Activated T-cell treated with anti-CD3 and anti-CD28 coated beads, Interleukin-2, amount 50 U/mL, for 1 hour (primary cell): Measurements from ENCODE around the gene ASIC2.

Source experiments
- DNase-seq: peaks from one replicate; pipeline ENCODE4 v3.0.0-alpha.2; 2020

ASIC2 gene

GRCh38 chr17:33151565-33151964, 141.5 kb downstream of the ASIC2 start:
- DNase-seq = no peak

DNA sequence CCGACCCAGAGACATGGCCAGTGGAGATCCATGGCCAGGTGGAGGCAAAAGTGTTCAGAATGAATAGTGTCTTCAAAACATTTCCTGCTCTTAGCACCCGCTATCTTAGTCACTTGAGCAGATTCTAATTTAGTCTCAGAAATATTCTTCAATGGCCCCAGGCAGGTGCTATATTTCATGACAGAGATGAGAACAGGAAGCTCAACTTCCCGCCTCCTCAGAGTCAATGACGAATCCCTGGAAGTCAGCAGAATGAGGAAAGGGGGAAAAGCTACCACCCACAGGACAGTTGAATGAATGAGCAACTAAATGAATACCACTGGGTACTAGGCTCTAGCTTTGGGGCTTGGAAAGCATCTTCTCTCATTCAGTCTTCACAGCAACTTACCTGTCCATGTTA, 147.2 kb downstream of the ASIC2 start:
- DNase-seq = no peak

DNA sequence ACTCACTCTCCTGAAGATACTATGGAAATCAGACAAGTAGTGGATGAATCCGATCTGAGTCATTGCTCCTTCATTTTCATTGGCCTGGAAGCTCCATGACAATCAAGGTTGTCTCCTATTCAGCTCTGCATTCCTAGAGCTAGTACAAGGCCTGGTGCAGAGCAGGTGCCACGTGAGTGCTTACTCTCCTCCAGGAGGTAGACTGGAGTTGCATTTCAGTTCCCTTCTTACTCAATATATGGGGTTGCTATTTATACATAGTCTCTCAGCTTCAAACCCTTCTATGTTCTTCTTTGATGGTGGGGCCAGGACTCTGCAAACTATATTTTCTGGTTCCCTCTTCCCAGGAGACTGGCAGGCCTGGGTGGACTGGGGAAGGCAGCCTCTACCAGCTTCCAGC, 148.3 kb downstream of the ASIC2 start:
- no peak for DNase-seq

DNA sequence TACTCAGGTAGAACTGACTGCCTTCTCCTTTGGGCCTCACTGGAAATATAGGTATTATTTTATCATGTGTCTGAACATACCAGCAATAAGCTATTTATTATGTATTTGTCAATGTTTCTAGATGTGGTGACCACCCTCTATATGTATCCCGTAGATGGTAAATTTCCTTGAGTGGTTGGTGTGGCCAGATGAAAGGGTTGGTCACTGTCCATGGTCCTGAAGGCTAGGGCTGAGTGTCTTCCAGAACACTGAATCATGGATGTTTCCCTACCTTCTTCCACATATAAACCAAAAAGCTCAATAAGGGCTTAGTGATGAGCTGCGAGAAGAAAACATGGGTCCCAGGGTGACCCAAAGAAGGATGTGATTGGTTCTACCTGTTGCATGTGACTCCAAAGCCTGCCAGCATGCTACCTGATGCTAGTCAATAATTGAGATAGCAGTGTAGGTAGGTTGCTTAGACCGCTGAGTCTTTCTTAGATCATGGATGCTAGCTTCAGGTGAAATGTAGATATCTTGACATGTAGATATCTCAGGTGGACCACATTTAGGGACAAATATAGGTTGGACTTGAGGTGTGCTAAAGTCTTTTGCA, 150.3 kb downstream of the ASIC2 start:
- no peak for DNase-seq

GRCh38 chr17:33140413-33141099, 152.5 kb downstream of the ASIC2 start:
- DNase-seq = no peak

GRCh38 chr17:33138627-33139026, 154.5 kb downstream of the ASIC2 start:
- no peak for DNase-seq

DNA sequence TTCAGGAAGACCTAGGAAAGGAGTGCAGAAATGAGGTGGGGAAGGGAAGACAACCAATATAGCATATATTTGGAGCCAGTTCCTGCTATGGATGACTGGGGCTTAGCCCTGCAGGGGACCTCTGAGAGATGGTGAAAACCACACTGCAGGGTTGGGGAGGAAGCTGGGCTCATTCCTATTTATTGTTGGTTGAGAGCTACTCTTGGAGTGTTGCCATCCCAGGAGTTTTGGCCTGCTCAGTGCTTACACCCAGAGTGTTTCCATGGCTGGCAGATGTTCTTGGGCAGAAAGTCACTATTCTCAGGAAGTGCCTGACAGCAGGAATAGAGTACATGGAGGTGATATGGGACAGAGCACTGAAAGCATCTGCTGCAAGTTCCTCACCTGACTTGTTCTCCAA, 155.7 kb downstream of the ASIC2 start:
- no peak for DNase-seq

GRCh38 chr17:33135691-33136090, 157.4 kb downstream of the ASIC2 start:
- no peak for DNase-seq

- DNase-seq = no peak
Measured at GRCh38 chr17:33131620-33132019, 161.5 kb downstream of the ASIC2 start.

DNA sequence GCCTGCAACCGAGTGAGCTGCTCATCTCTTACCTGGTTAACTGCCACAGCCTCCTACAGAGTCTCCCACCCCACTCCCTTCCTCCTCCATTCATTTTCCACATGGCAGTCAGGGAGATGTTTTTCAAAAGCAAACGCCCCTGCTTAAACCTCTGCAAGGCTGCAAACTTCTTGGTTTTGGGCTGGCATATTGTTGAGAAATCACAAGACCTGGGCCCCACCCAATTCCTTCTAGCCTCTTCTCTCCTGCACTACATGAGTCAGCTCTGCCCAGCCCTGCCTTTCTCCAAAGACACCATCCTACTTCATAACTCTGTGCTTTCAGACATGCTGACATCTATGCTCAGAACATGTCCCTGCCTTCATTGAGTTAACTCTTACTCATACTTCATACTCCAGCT, 165.4 kb downstream of the ASIC2 start:
- DNase-seq = no peak

DNA sequence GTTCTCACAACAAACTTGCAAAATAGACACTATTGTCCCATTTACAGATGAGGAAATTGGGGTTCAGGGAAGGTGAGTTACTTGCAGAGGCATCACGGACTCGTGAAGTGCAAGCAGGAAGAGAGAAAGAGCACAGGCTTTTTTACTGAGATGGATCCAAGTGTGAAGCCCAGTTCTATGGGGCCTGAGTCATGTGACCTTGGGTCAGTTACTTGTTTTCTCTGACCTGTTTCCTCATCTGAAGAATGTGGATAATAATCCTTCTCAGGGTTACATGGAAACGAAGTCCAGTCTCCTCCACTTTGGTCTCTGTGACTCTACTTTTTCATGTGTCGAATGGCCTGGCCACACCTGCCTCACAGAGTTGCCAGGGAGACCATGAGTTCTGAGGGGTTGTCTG, 167.0 kb downstream of the ASIC2 start:
- DNase-seq = no peak

GRCh38 chr17:33125552-33125950, 167.5 kb downstream of the ASIC2 start:
- DNase-seq = no peak

DNA sequence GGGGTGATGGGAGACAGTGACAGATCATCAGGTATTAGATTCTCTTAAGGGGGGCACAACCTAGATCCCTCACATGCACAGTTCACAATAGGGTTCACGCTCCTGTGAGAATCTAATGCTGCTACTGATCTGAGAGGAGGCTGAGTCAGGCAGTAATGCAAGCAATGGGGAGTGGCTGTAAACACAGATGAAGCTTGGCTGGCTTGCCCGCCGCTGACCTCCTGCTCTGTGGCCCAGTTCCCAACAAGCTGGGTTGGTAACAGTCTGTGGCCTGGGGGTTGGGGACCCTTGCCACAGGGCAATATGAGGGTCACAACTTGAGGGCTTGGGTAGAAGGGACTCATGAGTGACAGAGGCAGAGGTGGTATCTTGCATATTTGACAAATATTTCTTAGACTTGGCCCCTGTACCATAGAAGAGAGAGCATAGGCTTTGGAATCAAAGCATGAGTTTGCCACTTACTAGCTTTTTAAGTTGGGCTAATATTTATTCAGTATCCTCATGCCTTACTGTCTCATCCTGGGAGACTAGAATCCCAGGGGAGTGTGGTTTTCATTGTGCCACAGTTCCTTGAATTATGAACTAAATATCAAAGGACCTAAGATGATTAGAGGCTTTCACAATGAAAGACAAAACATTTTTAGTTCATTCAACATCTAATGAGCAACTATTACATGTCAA, 168.1 kb downstream of the ASIC2 start:
- no peak for DNase-seq

DNA sequence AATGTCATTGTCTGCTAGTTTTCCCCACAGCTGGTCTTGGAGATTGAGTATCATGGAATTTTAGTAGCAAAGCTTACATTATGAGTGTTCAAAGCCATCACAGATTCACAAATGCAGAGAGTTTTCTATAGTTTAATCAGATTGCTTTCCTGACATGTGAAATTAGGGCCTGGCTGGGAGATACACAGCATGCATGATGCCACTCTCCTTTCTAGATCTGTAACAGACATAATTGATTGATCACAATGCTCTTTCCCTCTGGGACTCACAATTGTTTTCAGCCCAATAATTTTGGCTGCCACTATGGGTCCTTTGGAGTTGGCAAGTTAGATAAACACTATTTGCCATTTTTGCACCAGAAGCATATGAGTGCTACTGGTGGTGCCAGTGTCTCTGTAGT, 168.9 kb downstream of the ASIC2 start:
- no peak for DNase-seq

GRCh38 chr17:33121756-33122155, 171.3 kb downstream of the ASIC2 start:
- no peak for DNase-seq

DNA sequence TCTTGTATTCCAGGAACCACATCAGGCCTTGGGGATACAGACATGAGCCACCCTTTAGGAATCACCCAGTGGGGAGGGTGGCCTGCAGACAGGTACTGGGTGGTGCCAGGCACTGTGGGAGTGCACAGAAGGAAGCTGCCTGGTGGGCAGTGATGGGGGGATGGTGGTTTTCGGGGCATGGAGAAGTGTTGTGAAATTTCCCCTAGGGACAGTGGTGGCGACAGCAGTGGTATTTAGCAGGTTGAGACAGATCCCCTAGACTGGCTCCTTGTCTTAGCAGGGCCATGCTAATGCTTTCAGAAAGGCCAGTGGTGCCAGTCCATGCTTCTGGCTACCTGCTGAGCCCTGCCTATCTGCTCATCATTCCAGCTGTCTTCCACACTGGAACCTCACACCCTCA, 171.8 kb downstream of the ASIC2 start:
- no peak for DNase-seq

- no peak for DNase-seq
Measured at GRCh38 chr17:33120103-33120502, 173.0 kb downstream of the ASIC2 start.

- no peak for DNase-seq
Measured at GRCh38 chr17:33118391-33119075, 174.6 kb downstream of the ASIC2 start.

DNA sequence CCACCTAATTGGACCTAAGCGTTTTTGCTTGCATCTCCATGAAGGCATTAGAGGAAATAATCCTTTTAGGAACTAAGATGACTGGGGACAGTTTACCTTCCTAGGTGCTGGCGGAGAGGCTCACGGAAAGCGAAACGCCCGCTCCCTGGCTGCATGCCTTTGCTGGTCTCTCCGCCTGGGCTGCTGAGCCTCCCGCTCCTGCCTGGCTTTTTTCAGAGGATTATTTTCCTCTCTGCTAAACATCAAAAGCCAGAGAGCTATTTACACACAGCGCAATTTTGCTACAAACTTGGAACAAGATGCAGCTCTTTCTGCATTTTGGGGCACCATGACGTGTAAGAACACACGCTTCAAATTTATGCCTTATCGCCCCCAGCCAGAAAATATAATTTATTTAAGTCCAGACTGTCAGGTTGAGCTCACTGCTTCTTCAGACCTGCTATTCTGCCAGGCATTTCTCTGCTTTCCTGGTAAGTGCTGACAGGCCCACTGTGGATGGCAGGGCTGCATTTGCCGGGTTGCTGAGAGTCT, 177.0 kb downstream of the ASIC2 start:
- DNase-seq = no peak

- DNase-seq = no peak
Measured at GRCh38 chr17:33115366-33115765, 177.7 kb downstream of the ASIC2 start.

- DNase-seq = no peak
Measured at GRCh38 chr17:33113991-33114370, 179.1 kb downstream of the ASIC2 start.

- no peak for DNase-seq
Measured at GRCh38 chr17:33113276-33113990, 179.7 kb downstream of the ASIC2 start.

DNA sequence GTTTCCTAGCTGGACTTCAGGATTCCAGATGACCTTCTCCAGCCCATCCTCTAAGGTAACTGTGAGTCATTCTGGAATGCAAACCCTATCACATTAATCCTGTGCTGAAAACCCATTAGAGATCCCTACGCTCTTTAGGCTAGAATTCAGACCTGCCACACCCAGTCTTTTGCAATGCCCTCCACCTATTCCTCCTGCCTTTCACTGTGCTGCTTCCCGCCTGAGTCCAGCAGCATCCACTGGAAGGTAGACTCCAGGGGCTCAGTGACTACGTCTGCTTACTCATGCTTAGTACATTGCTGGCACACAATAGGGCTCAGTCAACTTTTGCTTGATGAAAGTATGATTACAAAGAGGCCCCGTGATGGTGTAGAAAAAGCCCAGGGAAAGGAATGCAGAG, 180.3 kb downstream of the ASIC2 start:
- no peak for DNase-seq
